ENCODE measurements around the gene ABCA2.

ABCA2 gene

GRCh38 chr9:136957901-136958300, 70.1 kb downstream of the ABCA2 start:
- TF ChIP-seq CTCF (IDR thresholded peaks at IDR 0.05; ENCODE audit: low read depth, low read length, missing control alignments), result no peak
- no peak for DNase-seq (ENCODE audit: low read depth)
- in situ Hi-C loops (cut with HindIII; ENCODE audit: low sequenced_read_pairs), result no loop called here
- no peak overlapping the region for H3K4me3 ChIP-seq (ENCODE audit: low read depth, low read length)

- in situ Hi-C loops (cut with HindIII; ENCODE audit: low sequenced_read_pairs), result no loop called here
- no peak for TF ChIP-seq CTCF (IDR thresholded peaks at IDR 0.05; ENCODE audit: low read depth, low read length, missing control alignments)
- H3K4me3 ChIP-seq (ENCODE audit: low read depth, low read length), result no peak overlapping the region
- DNase-seq (ENCODE audit: low read depth), result no peak
These were observed 70.6 kb downstream of the ABCA2 start for GRCh38 chr9:136957461-136957860.

Measured in astrocyte of the cerebellum (primary cell).